Suprapubic skin (tissue), 4 donors: Measurements from ENCODE around the gene PCDHA8.
"Not testable (repeated sequence)": the region's sequence is repeated elsewhere in the genome, so short reads cannot be mapped to it uniquely, and the experiment has no call there.

Source experiments
- EP300 ChIP-seq: sonication (generic); formaldehyde crosslinking; IDR thresholded peaks from one replicate; pipeline ENCODE4 v1.6.1; 2017; ENCODE audit warnings: antibody characterized with exemption
- POLR2A ChIP-seq, 2 donors: fragments of 450-650 bp; IDR thresholded peaks; one replicate each; pipeline ENCODE4 v1.6.1; 2017; ENCODE audit warnings: antibody characterized with exemption in 2 of 2, mild to moderate bottlenecking in 2 of 2, moderate library complexity in 2 of 2
- POLR2AphosphoS5 ChIP-seq, 3 donors: sonication (generic); formaldehyde crosslinking; IDR thresholded peaks; one replicate each; pipeline ENCODE4 v1.6.1; 2017; ENCODE audit warnings: antibody characterized with exemption in 3 of 3
- TF ChIP-seq, protein P1 (sequence below), 2 donors: fragments of 200-600 bp in 1 of 2; fragments of 450-650 bp in 1 of 2; sonication (generic) in 1 of 2; IDR thresholded peaks; one replicate each; pipeline ENCODE4 v1.5.1; 2016 to 2019; ENCODE audit warnings: antibody characterized with exemption in 2 of 2, mild to moderate bottlenecking in 1 of 2, moderate library complexity in 1 of 2

DNA sequence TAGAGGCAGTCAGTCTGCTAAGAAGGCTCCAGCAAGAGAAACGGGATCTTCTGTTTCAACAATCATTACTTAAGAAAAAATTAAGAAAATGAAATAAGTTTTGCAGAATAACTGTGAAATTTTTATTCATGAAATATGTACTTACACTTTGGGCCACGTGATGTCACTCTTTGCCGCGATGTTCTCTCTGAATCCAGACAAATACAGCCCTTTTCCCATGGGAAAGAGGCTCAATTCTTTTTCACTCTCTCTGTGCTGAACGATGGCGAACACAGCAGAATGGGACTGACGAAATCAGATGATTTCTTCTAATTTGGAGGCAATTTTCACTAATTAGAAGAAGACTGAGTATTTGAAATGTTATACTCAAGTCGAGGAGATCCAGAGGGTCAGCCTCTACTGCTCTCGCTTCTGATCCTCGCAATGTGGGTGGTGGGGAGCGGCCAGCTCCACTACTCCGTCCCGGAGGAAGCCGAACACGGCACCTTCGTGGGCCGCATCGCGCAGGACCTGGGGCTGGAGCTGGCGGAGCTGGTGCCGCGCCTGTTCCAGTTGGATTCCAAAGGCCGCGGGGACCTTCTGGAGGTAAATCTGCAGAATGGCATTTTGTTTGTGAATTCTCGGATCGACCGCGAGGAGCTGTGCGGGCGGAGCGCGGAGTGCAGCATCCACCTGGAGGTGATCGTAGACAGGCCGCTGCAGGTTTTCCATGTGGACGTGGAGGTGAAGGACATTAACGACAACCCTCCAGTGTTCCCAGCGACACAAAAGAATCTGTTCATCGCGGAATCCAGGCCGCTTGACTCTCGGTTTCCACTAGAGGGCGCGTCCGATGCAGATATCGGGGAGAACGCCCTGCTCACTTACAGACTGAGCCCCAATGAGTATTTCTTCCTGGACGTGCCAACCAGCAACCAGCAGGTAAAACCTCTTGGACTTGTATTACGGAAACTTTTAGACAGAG lies 7.4 kb downstream of the PCDHA8 start, which contains the start of gene PCDHA9:
- TF ChIP-seq, protein P1, sequence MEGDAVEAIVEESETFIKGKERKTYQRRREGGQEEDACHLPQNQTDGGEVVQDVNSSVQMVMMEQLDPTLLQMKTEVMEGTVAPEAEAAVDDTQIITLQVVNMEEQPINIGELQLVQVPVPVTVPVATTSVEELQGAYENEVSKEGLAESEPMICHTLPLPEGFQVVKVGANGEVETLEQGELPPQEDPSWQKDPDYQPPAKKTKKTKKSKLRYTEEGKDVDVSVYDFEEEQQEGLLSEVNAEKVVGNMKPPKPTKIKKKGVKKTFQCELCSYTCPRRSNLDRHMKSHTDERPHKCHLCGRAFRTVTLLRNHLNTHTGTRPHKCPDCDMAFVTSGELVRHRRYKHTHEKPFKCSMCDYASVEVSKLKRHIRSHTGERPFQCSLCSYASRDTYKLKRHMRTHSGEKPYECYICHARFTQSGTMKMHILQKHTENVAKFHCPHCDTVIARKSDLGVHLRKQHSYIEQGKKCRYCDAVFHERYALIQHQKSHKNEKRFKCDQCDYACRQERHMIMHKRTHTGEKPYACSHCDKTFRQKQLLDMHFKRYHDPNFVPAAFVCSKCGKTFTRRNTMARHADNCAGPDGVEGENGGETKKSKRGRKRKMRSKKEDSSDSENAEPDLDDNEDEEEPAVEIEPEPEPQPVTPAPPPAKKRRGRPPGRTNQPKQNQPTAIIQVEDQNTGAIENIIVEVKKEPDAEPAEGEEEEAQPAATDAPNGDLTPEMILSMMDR (IDR thresholded peaks at IDR 0.05), result not testable (repeated sequence)
- TF ChIP-seq POLR2A (IDR thresholded peaks at IDR 0.05); POLR2AphosphoS5 (IDR thresholded peaks at IDR 0.05); EP300: not testable (repeated sequence)
